IMR-90 (cell line): Measurements from ENCODE around the gene GALNT14.

Experiments used
- CEBPB ChIP-seq: IDR thresholded peaks from 2 replicates; pipeline ENCODE4 v1.6.1; 2012; ENCODE audit warnings: low read depth, low read length, improper control_type of control experiment
- CHD1 ChIP-seq: IDR thresholded peaks from 2 replicates; pipeline ENCODE4 v1.6.1; 2012; ENCODE audit warnings: low read depth, low read length, improper control_type of control experiment
- MAZ ChIP-seq: IDR thresholded peaks from 2 replicates; pipeline ENCODE4 v1.6.1; 2012; ENCODE audit warnings: low read depth, mild to moderate bottlenecking, low read length, improper control_type of control experiment, moderate library complexity, borderline replicate concordance
- MXI1 ChIP-seq: IDR thresholded peaks from 2 replicates; pipeline ENCODE4 v1.6.1; 2012; ENCODE audit warnings: low read depth, mild to moderate bottlenecking, low read length, moderate library complexity, borderline replicate concordance
- POLR2A ChIP-seq: IDR thresholded peaks from 2 replicates; pipeline ENCODE4 v1.6.1; 2012; ENCODE audit warnings: mild to moderate bottlenecking, low read depth, low read length
- RAD21 ChIP-seq: IDR thresholded peaks from 2 replicates; pipeline ENCODE4 v1.6.1; 2012; ENCODE audit warnings: low read length, improper control_type of control experiment
- SMC3 ChIP-seq: fragments of 150-350 bp; IDR thresholded peaks from 2 replicates; pipeline ENCODE4 v1.6.1; 2016; ENCODE audit warnings: low read depth, mild to moderate bottlenecking, antibody characterized with exemption, low read length, moderate library complexity
- USF2 ChIP-seq: fragments of 150-350 bp; IDR thresholded peaks from 2 replicates; pipeline ENCODE4 v1.6.1; 2017; ENCODE audit warnings: mild to moderate bottlenecking, antibody characterized with exemption, low read length, low read depth
- TF ChIP-seq, protein P1 (sequence below): conservative IDR thresholded peaks from 2 replicates; pipeline ENCODE4 v1.5.1; 2012; ENCODE audit warnings: mild to moderate bottlenecking, low read depth, low read length, improper control_type of control experiment

DNA sequence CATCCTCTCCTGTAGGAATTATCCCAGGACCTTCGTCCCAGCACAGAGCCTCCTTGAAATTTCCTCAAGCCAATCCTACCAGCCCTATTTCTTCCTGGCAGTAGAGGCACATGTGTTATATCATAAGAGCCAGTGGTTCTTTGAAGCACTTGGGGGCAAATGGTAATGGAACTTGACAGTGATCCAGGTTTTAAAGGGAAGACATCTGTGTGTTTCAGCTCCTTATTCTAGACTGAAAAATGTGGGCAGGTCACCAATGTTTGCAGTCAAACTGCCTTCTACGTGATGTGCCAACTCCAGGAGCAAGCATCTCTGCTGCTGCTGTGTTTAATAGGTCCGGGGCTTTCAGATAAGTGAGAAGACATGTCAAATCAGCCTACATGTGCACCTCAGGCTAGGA is 157.1 kb downstream of the GALNT14 start:
- TF ChIP-seq MAZ, result no peak
- TF ChIP-seq, protein P1, sequence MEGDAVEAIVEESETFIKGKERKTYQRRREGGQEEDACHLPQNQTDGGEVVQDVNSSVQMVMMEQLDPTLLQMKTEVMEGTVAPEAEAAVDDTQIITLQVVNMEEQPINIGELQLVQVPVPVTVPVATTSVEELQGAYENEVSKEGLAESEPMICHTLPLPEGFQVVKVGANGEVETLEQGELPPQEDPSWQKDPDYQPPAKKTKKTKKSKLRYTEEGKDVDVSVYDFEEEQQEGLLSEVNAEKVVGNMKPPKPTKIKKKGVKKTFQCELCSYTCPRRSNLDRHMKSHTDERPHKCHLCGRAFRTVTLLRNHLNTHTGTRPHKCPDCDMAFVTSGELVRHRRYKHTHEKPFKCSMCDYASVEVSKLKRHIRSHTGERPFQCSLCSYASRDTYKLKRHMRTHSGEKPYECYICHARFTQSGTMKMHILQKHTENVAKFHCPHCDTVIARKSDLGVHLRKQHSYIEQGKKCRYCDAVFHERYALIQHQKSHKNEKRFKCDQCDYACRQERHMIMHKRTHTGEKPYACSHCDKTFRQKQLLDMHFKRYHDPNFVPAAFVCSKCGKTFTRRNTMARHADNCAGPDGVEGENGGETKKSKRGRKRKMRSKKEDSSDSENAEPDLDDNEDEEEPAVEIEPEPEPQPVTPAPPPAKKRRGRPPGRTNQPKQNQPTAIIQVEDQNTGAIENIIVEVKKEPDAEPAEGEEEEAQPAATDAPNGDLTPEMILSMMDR, result no peak
- TF ChIP-seq POLR2A, result no peak
- no peak for TF ChIP-seq CEBPB
- no peak for TF ChIP-seq SMC3
- TF ChIP-seq RAD21, result no peak
- TF ChIP-seq USF2, result no peak
- no peak for TF ChIP-seq CHD1
- TF ChIP-seq MXI1, result no peak
